B cell (primary cell): ENCODE data around the gene PKNOX2.

Experiments
- CTCF ChIP-seq: fragments of 200-600 bp; IDR thresholded peaks from one replicate; pipeline ENCODE4 v1.8.0; 2022; ENCODE audit warnings: antibody characterized with exemption, mild to moderate bottlenecking
- EZH2 ChIP-seq: IDR thresholded peaks from 2 replicates; pipeline ENCODE4 v1.6.1; 2012; ENCODE audit warnings: borderline replicate concordance, low read depth, mild to moderate bottlenecking, moderate library complexity, low read length; ENCODE audit not compliant: insufficient read depth, poor library complexity, severe bottlenecking

GRCh38 chr11:125470355-125470754 lies 305.8 kb downstream of the PKNOX2 start:
- TF ChIP-seq CTCF = no peak
- TF ChIP-seq EZH2 = no peak
